Measurements from ENCODE around the gene ADORA3.

DNA sequence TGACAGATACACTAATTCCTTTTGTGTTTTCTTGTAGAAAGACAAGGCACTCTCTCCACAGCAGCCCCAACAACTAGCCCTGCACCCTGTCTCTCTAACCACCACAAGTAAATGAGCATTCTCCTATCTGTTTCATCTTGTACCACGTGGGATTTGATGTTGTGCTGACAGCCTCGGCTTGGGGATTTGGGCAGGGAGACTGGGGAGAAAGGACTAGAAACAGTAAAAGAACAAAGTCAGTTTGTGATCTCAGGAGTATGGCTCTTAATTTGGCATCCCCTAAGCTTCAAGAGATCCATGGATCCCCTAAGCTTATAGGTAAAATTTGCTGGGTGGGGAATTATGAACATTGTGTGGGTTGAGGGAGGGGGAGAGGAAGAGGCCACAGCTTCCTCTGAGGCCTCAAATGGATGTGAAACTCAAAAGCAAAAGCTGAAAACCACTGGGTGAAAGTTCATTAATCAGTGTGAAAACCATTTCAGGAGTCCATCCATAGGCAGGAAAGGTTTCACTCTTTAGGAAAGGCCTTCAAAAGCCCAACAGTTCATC, 26.6 kb downstream of the ADORA3 start:
- TF ChIP-seq, protein P1, sequence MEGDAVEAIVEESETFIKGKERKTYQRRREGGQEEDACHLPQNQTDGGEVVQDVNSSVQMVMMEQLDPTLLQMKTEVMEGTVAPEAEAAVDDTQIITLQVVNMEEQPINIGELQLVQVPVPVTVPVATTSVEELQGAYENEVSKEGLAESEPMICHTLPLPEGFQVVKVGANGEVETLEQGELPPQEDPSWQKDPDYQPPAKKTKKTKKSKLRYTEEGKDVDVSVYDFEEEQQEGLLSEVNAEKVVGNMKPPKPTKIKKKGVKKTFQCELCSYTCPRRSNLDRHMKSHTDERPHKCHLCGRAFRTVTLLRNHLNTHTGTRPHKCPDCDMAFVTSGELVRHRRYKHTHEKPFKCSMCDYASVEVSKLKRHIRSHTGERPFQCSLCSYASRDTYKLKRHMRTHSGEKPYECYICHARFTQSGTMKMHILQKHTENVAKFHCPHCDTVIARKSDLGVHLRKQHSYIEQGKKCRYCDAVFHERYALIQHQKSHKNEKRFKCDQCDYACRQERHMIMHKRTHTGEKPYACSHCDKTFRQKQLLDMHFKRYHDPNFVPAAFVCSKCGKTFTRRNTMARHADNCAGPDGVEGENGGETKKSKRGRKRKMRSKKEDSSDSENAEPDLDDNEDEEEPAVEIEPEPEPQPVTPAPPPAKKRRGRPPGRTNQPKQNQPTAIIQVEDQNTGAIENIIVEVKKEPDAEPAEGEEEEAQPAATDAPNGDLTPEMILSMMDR (IDR thresholded peaks at IDR 0.05; ENCODE audit: low read length), result no peak
- TF ChIP-seq EZH2 (optimal IDR thresholded peaks at IDR 0.05; ENCODE audit: low read depth, low read length), result no peak
